Aorta (tissue), 5 donors: ENCODE data around the gene ITIH2. TPM values are rescaled to one million over a fixed set of nuclear protein-coding genes. Genes with fewer than 3 reads are reported as not detected.
A peak's percentile ranks its signal among the peaks of the same experiment; 100 is the strongest.
"Not testable (repeated sequence)": the region's sequence is repeated elsewhere in the genome, so short reads cannot be mapped to it uniquely, and the experiment has no call there.

Experiments
- ATAC-seq: fragments of 200-7000 bp; cut with Tn5 transposase; one replicate; pipeline ENCODE4 v1.9.1; 2022; ENCODE audit warnings: moderate library complexity; ENCODE audit not compliant: low FRiP score
- DNase-seq, 2 donors: peaks; one replicate each; pipeline ENCODE4 v3.0.0-alpha.2; 2020
- H3K27ac ChIP-seq, 2 donors: one replicate each; pipeline ENCODE4 v1.5.1; 2013; ENCODE audit warnings: low read length in 2 of 2, mild to moderate bottlenecking in 2 of 2, moderate library complexity in 2 of 2, control low read depth in 1 of 2, inconsistent platforms in 1 of 2, low read depth in 1 of 2
- H3K27me3 ChIP-seq, 2 donors: one replicate each; pipeline ENCODE4 v1.6.1; 2013; ENCODE audit warnings: control low read depth in 1 of 2, low read length in 1 of 2, mild to moderate bottlenecking in 1 of 2, moderate library complexity in 1 of 2; ENCODE audit not compliant: insufficient read depth in 2 of 2, control insufficient read depth in 1 of 2
- H3K36me3 ChIP-seq, 2 donors: one replicate each; pipeline ENCODE4 v1.6.1; 2013; ENCODE audit warnings: control low read depth in 1 of 2, low read length in 1 of 2, mild to moderate bottlenecking in 1 of 2; ENCODE audit not compliant: insufficient read depth in 2 of 2, control insufficient read depth in 1 of 2
- H3K4me1 ChIP-seq, 2 donors: one replicate each; pipeline ENCODE4 v1.6.1; 2013; ENCODE audit warnings: low read length in 2 of 2, control low read depth in 1 of 2, mild to moderate bottlenecking in 1 of 2, moderate library complexity in 1 of 2; ENCODE audit not compliant: insufficient read depth in 2 of 2, control insufficient read depth in 1 of 2
- H3K4me3 ChIP-seq, 2 donors: one replicate each; pipeline ENCODE4 v1.5.1; 2013; ENCODE audit warnings: low read length in 2 of 2, control low read depth in 1 of 2, mild to moderate bottlenecking in 1 of 2
- H3K9me3 ChIP-seq: one replicate; pipeline ENCODE4 v1.6.1; 2013; ENCODE audit warnings: mild to moderate bottlenecking, low read length; ENCODE audit not compliant: control insufficient read depth
- WGBS, 2 donors: extraction: QIAGEN DNeasy Blood & Tissue Kit; methylation state at CpG; one replicate each; pipeline ENCODE4 v1.1.7; 2013; 5-methylcytosine and 5-hydroxymethylcytosine counted together
- intact Hi-C, 2 donors: fragments of 100-400 bp; cut with DNase I; formaldehyde crosslinking; loops; one replicate each; pipeline versions ENCODE4 v1.14.2 to v1.15.0; 2022
- polyA plus RNA-seq, 2 donors: library from polyadenylated mRNA; stranded (reverse); fragments of 200-250 nt; gene quantifications; one replicate each; pipeline ENCODE4 v1.2.3, GENCODE V29; 2013
- total RNA-seq, 2 donors: library from RNA; stranded (reverse); fragmentation: NEBNext Ultra II Directional; extraction: Animal tissue kit (Norgen Biotek cat#: 25700); gene quantifications; one replicate each; pipeline ENCODE4 v1.2.1, GENCODE V29; 2021
- donor health status: healthy with polysubstance abuse.
- donor health status: Bipolar disorder and iron deficiency.
- donor health status: DM: no; HTN: no; CAD: no.
- donor health status: DM: no; HTN: no; CAD: no.
- donor health status: DM: yes; HTN: yes; CAD: no.

The ITIH2 gene
- total and polyA plus RNA-seq, 4 donors = 0.10 to 0.48 TPM; not detected in 2

DNA sequence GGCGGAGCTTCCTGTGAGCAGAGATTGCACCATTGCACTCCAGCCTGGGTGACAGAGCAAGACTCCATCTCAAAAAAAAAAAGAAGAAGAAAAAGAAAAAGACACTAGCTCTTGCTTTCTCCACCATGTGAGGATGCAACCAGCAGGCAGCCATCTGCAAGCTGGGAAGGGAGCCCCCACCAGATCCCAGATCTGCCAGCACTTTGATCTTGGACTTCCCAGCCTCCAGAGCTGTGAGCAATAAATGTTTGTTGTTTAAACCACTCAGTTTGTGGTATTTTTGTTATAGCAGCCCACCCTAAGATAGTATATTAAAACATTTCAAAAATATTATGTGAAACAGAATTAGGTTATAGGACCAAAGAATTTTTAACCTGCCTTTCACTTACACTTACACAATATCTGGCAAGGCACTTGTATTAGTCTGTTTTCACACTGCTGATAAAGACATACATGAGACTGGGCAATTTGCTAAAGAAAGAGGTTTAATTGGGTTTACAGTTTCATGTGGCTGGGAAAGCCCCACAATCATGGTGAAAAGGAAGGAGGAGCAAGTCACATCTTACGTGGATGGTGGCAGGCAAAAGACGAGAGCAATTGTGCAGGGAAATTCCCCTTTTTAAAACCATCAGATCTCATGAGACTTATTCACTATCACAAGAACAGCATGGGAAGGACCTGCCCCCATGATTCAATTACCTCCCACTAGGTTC, 12.1 kb upstream of the ITIH2 start:
- WGBS, 2 donors = 73 to 82% methylated on average over 3 of the region's 3 CpGs

DNA sequence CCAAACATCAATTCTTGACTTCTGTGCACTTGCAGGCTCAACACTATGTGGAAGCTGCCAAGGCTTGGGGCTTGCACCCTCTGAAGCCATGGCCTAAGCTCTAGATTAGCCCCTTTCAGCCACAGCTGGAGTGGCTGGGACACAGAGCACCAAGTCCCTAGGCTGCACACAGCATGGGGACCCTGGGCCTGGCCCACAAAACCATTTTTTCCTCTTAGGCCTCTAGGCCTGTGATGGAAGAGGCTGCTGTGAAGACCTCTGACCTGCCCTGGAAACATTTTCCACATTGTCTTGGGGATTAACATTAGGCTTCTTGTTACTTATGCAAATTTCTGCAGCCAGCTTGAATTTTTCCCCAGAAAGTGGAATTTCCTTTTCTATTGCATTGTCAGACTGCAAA, 10.7 kb upstream of the ITIH2 start:
- H3K9me3 ChIP-seq, H3K4me3 ChIP-seq, H3K27me3 ChIP-seq, H3K27ac ChIP-seq, H3K4me1 ChIP-seq, DNase-seq, ATAC-seq, H3K36me3 ChIP-seq: not testable (repeated sequence)
- intact Hi-C loops = loop anchor here in 1 of 2 donors (10.0 kb wide), 2 partner anchors 92 to 122 kb away; partner anchors contain the start of genes ATP5F1C, KIN and TAF3

More for the DNA sequence above, 12.1 kb upstream of the ITIH2 start:
- not testable (repeated sequence) for H3K9me3 ChIP-seq, H3K4me1 ChIP-seq, DNase-seq, H3K36me3 ChIP-seq, H3K27me3 ChIP-seq, H3K27ac ChIP-seq, H3K4me3 ChIP-seq, ATAC-seq
- intact Hi-C loops = loop anchor here in 1 of 2 donors (10.0 kb wide), 2 partner anchors 94 to 124 kb away; partner anchors contain the start of genes ATP5F1C, KIN and TAF3

DNA sequence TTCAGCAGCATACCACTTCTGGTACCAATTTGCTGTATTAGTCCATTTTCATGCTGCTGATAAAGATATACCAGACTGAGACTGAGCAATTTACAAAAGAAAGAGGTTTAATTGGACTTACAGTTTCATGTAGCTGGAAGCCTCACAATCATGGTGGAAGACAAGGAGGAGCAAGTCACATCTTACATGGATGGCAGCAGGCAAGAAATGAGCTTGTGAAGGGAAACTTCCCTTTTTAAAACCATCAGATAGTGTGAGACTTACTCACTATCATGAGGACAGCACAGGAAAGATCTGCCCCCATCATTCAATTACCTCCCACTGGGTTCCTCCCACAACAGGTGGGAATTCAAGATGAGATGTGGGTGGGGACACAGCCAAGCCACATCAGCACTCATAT, 9.9 kb upstream of the ITIH2 start:
- intact Hi-C loops = loop anchor here in 1 of 2 donors (10.0 kb wide), 2 partner anchors 92 to 122 kb away; partner anchors contain the start of genes ATP5F1C, KIN and TAF3
- H3K27me3 ChIP-seq, H3K36me3 ChIP-seq, H3K27ac ChIP-seq, H3K4me3 ChIP-seq, DNase-seq, H3K4me1 ChIP-seq, ATAC-seq, H3K9me3 ChIP-seq: not testable (repeated sequence)

DNA sequence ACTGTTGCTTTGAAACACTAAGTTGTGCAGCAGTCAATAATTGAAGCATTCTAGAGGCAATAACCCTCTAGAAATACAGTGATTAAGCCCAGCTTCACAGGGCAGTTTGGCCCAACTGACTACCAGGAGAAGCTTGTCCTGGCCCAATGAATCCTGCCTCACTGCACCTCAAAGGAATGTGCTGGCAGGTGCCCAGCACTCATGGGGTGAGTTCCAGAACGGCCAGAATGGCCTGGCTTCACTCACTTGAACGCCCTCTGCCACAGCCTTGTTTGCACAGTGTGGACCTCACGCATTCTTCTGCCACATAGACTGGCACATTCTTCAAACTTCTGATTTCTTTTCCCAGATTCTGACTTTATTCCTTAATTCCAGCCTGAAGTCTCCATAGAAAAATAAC, 6.6 kb upstream of the ITIH2 start:
- Histone ChIP-seq H3K27ac (peak overlapping the region in 1 of 2 donors; percentile 94), H3K36me3 (no peaks in the 10 kb centered on the region), H3K4me1 (peaks cover 0 to 8% of the 10 kb centered on the region in 2 donors), H3K4me3 (no peak overlapping the region), H3K9me3 (no peaks in the 10 kb centered on the region), H3K27me3 (no peaks in the 10 kb centered on the region)
- intact Hi-C loops = loop anchor here in 1 of 2 donors (10.0 kb wide), 2 partner anchors 88 to 118 kb away; partner anchors contain the start of genes ATP5F1C, KIN and TAF3
- DNase-seq = peak; percentile 71 to 86
- peak; percentile 54 for ATAC-seq
- 4 to 10% methylated on average over 3 of the region's 3 CpGs for WGBS, 2 donors

DNA sequence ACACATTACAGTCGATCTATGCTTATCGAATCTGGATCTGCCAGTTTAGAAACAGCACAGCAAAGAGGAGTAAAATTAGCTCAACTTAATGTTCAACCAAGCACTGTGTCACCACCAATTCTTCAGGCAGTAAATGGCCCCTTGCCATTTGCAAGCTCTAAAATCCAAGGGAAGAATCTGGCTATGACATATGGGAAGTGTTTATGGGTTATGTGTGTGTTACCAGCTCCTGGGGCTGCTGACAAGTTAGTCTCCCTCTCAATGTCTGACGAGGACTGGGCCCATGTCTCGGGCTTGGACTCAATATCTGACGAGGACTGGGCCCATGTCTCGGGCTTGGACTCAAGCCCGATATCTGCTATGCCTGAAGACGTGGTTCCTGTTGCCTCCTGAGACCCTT, 5.7 kb upstream of the ITIH2 start:
- no peak for ATAC-seq
- no peaks in the 10 kb centered on the region for H3K27me3 ChIP-seq
- peaks cover 0 to 8% of the 10 kb centered on the region in 2 donors for H3K4me1 ChIP-seq
- DNase-seq = peak in 1 of 2 donors; percentile 46
- peak overlapping the region in 1 of 2 donors; percentile 98 for H3K27ac ChIP-seq
- no peaks in the 10 kb centered on the region for H3K9me3 ChIP-seq
- no peaks in the 10 kb centered on the region for H3K36me3 ChIP-seq
- intact Hi-C loops = loop anchor here in 1 of 2 donors (10.0 kb wide), 2 partner anchors 87 to 117 kb away; partner anchors contain the start of genes ATP5F1C, KIN and TAF3
- 9% methylated on average over 8 of the region's 8 CpGs for WGBS, 2 donors
- no peak overlapping the region for H3K4me3 ChIP-seq

DNA sequence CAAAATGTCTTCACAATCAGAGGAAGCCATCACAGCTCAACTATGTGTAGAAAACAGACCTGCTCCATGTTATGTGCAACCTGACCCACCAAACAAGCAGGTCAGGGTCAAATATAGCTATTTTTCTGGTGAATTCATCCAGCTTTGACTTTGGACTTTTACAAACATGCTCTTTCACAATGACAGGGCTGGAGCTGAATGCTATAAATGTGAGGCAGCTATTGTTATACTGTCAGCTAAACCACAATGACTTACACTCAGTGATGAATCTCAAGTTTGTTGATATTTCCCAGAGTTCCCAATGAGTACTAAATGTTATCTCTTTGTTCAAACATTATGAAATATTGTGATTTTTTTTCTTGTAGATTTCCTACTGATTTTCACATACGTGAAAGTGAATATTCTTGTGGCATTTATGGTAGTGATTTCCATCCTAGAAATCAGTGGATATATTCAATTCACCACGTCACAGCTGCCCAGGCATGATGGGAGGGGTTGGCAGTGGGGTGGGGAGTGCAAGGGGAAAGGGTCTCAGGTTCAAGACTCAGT, 2.5 kb upstream of the ITIH2 start:
- ATAC-seq (no peak), DNase-seq (no peak)
- H3K36me3 ChIP-seq = no peaks in the 10 kb centered on the region
- H3K4me1 ChIP-seq = peaks cover 0 to 8% of the 10 kb centered on the region in 2 donors
- no peaks in the 10 kb centered on the region for H3K9me3 ChIP-seq
- H3K4me3 ChIP-seq = no peak overlapping the region
- WGBS, 2 donors = 54 to 68% methylated on average over 2 of the region's 2 CpGs
- no peaks in the 10 kb centered on the region for H3K27me3 ChIP-seq
- H3K27ac ChIP-seq = no peak overlapping the region
- intact Hi-C loops = no loop called here

DNA sequence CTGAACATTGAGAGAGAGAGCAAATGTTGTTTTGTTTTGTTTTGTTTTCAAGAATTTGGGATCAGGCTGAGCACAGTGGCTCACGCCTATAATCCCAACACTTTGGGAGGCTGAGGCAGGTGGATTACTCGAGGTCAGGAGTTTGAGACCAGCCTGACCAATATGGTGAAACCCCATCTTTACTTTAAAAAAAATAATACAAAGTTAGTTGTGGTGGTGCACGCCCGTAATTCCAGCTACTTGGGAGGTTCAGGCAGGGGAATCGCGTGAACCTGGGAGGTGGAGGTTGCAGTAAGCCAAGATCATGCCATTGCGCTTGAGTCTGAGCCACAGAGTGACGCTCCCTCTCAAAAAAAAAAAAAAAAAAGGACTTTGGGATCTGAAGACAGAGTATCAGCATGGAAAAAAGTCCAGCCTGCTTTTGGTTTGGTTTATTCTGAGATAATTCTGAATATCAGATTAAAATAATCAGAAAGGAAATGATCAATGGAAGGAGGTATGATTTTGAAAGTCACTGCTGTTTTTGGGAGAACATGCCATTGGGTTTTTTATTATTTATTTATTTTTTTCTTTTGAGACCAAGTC, 1.9 kb upstream of the ITIH2 start:
- H3K9me3 ChIP-seq = no peaks in the 10 kb centered on the region
- ATAC-seq (no peak), DNase-seq (no peak)
- H3K36me3 ChIP-seq = no peaks in the 10 kb centered on the region
- peaks cover 0 to 1% of the 10 kb centered on the region in 2 donors for H3K27me3 ChIP-seq
- no peak overlapping the region for H3K27ac ChIP-seq
- peaks cover 0 to 7% of the 10 kb centered on the region in 2 donors for H3K4me1 ChIP-seq
- intact Hi-C loops = no loop called here
- WGBS, 2 donors = 93 to 94% methylated on average over 8 of the region's 8 CpGs
- no peak overlapping the region for H3K4me3 ChIP-seq

DNA sequence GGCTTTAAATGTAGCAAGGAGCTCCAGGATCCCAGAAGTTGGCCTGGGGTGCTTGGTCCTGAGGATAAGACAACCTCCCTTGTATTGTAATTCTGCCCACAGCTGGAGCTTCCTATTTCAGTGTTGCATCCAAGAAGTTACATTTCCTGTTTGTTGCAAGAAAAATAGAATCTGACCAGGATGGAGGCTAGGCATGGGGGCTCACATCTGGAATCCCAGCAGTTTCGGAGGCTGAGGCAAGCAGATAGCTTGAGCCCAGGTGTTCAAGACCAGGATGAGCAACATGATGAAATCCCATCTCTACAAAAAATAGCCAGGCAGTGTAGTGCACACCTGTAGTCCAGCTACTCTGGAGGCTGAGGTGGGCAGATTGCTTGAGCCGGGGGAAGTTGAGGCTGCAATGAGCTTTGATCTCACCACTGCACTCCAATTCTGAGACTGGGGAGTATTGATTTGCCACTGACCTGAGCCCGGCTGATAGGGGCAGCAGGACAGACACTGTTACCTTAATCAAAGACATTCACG, 766 bp upstream of the ITIH2 start:
- ATAC-seq (no peak), DNase-seq (no peak)
- no peaks in the 10 kb centered on the region for H3K9me3 ChIP-seq
- no peak overlapping the region for H3K27ac ChIP-seq
- H3K27me3 ChIP-seq = peaks cover 0 to 2% of the 10 kb centered on the region in 2 donors
- H3K4me1 ChIP-seq = peaks cover 0 to 6% of the 10 kb centered on the region in 2 donors
- H3K4me3 ChIP-seq = no peak overlapping the region
- intact Hi-C loops = no loop called here
- no peaks in the 10 kb centered on the region for H3K36me3 ChIP-seq
- 92 to 93% methylated on average over 4 of the region's 4 CpGs for WGBS, 2 donors
